C4-2B (cell line): Measurements from ENCODE around the gene SWSAP1.
"Not testable (repeated sequence)": the region's sequence is repeated elsewhere in the genome, so short reads cannot be mapped to it uniquely, and the experiment has no call there.

Source experiments
- ZFX ChIP-seq: fragments of 450-650 bp; IDR thresholded peaks from 2 replicates; pipeline ENCODE4 v1.6.1; 2017
- TF ChIP-seq, protein P1 (sequence below): fragments of 450-650 bp; conservative IDR thresholded peaks from 2 replicates; pipeline ENCODE4 v1.5.1; 2017; ENCODE audit warnings: mild to moderate bottlenecking

DNA sequence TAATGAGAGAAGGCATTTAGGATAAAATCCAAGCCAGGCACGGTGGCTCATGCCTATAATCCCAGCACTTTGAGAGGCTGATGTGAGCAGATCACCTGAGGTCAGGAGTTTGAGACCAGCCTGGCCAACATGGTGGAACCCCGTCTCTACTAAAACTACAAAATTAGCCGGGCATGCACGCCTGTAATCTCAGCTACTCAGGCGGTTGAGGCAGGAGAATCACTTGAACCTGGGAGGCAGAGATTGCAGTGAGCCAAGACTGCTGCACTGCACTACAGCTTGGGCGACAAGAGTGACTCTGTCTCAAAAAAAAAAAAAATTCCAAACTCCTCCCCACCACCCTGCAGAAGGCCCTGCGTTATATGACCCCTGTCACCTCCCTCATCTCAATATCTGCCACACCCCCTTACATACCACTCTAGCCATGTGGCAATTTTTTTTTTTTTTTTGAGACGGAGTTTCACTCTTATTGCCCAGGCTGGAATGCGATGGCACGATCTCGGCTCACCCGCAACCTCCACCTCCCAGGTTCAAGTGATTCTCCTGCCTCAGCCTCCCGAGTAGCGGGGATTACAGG is 4.9 kb downstream of the SWSAP1 start:
- TF ChIP-seq, protein P1, sequence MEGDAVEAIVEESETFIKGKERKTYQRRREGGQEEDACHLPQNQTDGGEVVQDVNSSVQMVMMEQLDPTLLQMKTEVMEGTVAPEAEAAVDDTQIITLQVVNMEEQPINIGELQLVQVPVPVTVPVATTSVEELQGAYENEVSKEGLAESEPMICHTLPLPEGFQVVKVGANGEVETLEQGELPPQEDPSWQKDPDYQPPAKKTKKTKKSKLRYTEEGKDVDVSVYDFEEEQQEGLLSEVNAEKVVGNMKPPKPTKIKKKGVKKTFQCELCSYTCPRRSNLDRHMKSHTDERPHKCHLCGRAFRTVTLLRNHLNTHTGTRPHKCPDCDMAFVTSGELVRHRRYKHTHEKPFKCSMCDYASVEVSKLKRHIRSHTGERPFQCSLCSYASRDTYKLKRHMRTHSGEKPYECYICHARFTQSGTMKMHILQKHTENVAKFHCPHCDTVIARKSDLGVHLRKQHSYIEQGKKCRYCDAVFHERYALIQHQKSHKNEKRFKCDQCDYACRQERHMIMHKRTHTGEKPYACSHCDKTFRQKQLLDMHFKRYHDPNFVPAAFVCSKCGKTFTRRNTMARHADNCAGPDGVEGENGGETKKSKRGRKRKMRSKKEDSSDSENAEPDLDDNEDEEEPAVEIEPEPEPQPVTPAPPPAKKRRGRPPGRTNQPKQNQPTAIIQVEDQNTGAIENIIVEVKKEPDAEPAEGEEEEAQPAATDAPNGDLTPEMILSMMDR = not testable (repeated sequence)
- TF ChIP-seq ZFX = not testable (repeated sequence)
